GM12878 (cell line): Measurements from ENCODE around the gene GLT1D1. TPM values are rescaled to one million over a fixed set of nuclear protein-coding genes. Genes with fewer than 3 reads are reported as not detected.
A peak's percentile ranks its signal among the peaks of the same experiment; 100 is the strongest.
"Not testable (repeated sequence)": the region's sequence is repeated elsewhere in the genome, so short reads cannot be mapped to it uniquely, and the experiment has no call there.

ENCODE experiments used
- ATAC-seq: fragments of 200-7000 bp; cut with Tn5 transposase; 3 replicates; pipeline ENCODE4 v1.9.1; 2020; ENCODE audit warnings: mild to moderate bottlenecking, moderate library complexity
- BruUV-seq: library from RNA; stranded (reverse); fragments of 400-500 nt; replicated peaks from 2 replicates; lab custom pipeline; 2021; lab: Mats Ljungman, UMichigan
- CTCF ChIA-PET: fragments of 300-600 bp; sonication (Branson Sonifier 250); formaldehyde crosslinking; extraction: SDS; loops from one replicate; lab custom pipeline; 2021; ENCODE audit warnings: inconsistent platforms; lab: Yijun Ruan, JAX
- POLR2A ChIA-PET: fragments of 350-600 bp; formaldehyde crosslinking; extraction: SDS; loops from one replicate; lab custom pipeline; 2021; ENCODE audit warnings: inconsistent platforms; lab: Charles Lee
- RAD21 ChIA-PET: fragments of 300-600 bp; sonication (Branson Sonifier 250); formaldehyde crosslinking; loops from one replicate; lab custom pipeline; 2023; ENCODE audit warnings: antibody characterized with exemption; ENCODE audit not compliant: unreplicated experiment; lab: Charles Lee
- SMC1A ChIA-PET: fragments of 300-600 bp; sonication (Branson Sonifier 250); formaldehyde crosslinking; loops from one replicate; lab custom pipeline; 2023; ENCODE audit not compliant: unreplicated experiment, uncharacterized antibody; lab: Charles Lee
- DNase-seq: peaks from one replicate; pipeline ENCODE4 v3.0.0-alpha.2; 2011; ENCODE audit warnings: low read depth, low spot score
- FAIRE-seq: peaks from 3 replicates; lab custom pipeline; 2011; peaks lifted over from hg19 to GRCh38; lab: Jason Lieb, UNC
- H2AFZ ChIP-seq: 2 replicates; pipeline ENCODE4 v1.6.0; 2011; ENCODE audit warnings: low read depth, low read length, control low read depth; ENCODE audit not compliant: control insufficient read depth
- H3K27ac ChIP-seq: 2 replicates; pipeline ENCODE4 v1.5.1; 2011; ENCODE audit warnings: control low read depth; ENCODE audit not compliant: control insufficient read depth, insufficient read depth
- H3K27me3 ChIP-seq, 2 experiments: replicated peaks in 1 of 2; 2 replicates each; pipeline versions ENCODE4 v1.6.0 to v1.6.1; 2011; ENCODE audit warnings: low read length in 1 of 2; ENCODE audit not compliant: control insufficient read depth in 2 of 2, insufficient read depth in 2 of 2
- H3K36me3 ChIP-seq, 2 experiments: 2 replicates each; pipeline ENCODE4 v1.5.1; 2011; ENCODE audit warnings: low read length in 1 of 2; ENCODE audit not compliant: control insufficient read depth in 2 of 2, insufficient read depth in 2 of 2
- H3K4me1 ChIP-seq: 2 replicates; pipeline ENCODE4 v1.6.1; 2011; ENCODE audit warnings: mild to moderate bottlenecking, low read length, moderate library complexity, mixed read lengths; ENCODE audit not compliant: control insufficient read depth, insufficient read depth
- H3K4me2 ChIP-seq: 2 replicates; pipeline ENCODE4 v1.6.0; 2011; ENCODE audit warnings: control low read depth; ENCODE audit not compliant: control insufficient read depth, insufficient read depth
- H3K4me3 ChIP-seq: fragments of 200-600 bp; sonication (generic); 2 replicates; pipeline ENCODE4 v1.5.1; 2016
- H3K79me2 ChIP-seq: 2 replicates; pipeline ENCODE4 v1.6.0; 2011; ENCODE audit warnings: low read length; ENCODE audit not compliant: control insufficient read depth, insufficient read depth
- H3K9ac ChIP-seq: 2 replicates; pipeline ENCODE4 v1.8.0; 2011; ENCODE audit warnings: low read length, control low read depth, mixed read lengths; ENCODE audit not compliant: control insufficient read depth, insufficient read depth
- H3K9me3 ChIP-seq: replicated peaks from 3 replicates; pipeline ENCODE4 v1.5.1; 2011; ENCODE audit warnings: mild to moderate bottlenecking, low read length; ENCODE audit not compliant: control insufficient read depth, insufficient read depth
- H4K20me1 ChIP-seq: 2 replicates; pipeline ENCODE4 v1.6.0; 2011; ENCODE audit not compliant: control insufficient read depth, insufficient read depth
- HDAC2 ChIP-seq: fragments of 200-600 bp; sonication (generic); IDR thresholded peaks from 2 replicates; pipeline ENCODE4 v1.6.1; 2017
- MTA2 ChIP-seq: fragments of 450-650 bp; IDR thresholded peaks from 2 replicates; pipeline ENCODE4 v1.6.1; 2016; ENCODE audit warnings: low read depth, mild to moderate bottlenecking, moderate library complexity
- NFIC ChIP-seq: IDR thresholded peaks from 2 replicates; pipeline ENCODE4 v1.6.1; 2012; ENCODE audit warnings: low read depth, mild to moderate bottlenecking, inconsistent platforms, low read length, moderate library complexity
- NR2F1 ChIP-seq: fragments of 450-650 bp; conservative IDR thresholded peaks from 2 replicates; pipeline ENCODE4 v1.6.1; 2017; ENCODE audit warnings: mild to moderate bottlenecking
- RBBP5 ChIP-seq: fragments of 200-600 bp; sonication (generic); conservative IDR thresholded peaks from 2 replicates; pipeline ENCODE4 v1.6.1; 2016
- REST ChIP-seq: IDR thresholded peaks from 2 replicates; pipeline ENCODE4 v1.6.1; 2012; ENCODE audit warnings: mild to moderate bottlenecking, low read depth, low read length
- SRF ChIP-seq, 2 experiments: IDR thresholded peaks; 2 replicates each; pipeline ENCODE4 v1.6.1; 2011; ENCODE audit warnings: low read depth in 2 of 2, low read length in 2 of 2, mild to moderate bottlenecking in 1 of 2, moderate library complexity in 1 of 2
- YY1 ChIP-seq: IDR thresholded peaks from 2 replicates; pipeline ENCODE4 v1.6.1; 2011; ENCODE audit warnings: low read depth, mild to moderate bottlenecking, low read length
- ZSCAN29 ChIP-seq: fragments of 450-650 bp; IDR thresholded peaks from 2 replicates; pipeline ENCODE4 v1.6.1; 2017; ENCODE audit warnings: mild to moderate bottlenecking, moderate library complexity
- ZZZ3 ChIP-seq: IDR thresholded peaks from 2 replicates; pipeline ENCODE4 v1.6.1; 2011; ENCODE audit warnings: low read depth; ENCODE audit not compliant: control insufficient read depth, insufficient read length
- WGBS: methylation state at CpG from one replicate; pipeline ENCODE4 v1.1.6; 2016; ENCODE audit warnings: low lambda C conversion rate; ENCODE audit not compliant: insufficient replicate concordance, insufficient coverage; ENCODE audit errors: missing lambda C conversion rate; 5-methylcytosine and 5-hydroxymethylcytosine counted together
- in situ Hi-C: fragments of 300-500 bp; cut with MboI; formaldehyde crosslinking; loops from 9 replicates; pipeline ENCODE4 v1.14.3; 2018; ENCODE audit warnings: mixed read lengths
- intact Hi-C: fragments of 100-400 bp; cut with micrococcal nuclease; formaldehyde crosslinking; loops from one replicate; pipeline ENCODE4 v1.14.2; 2022; ENCODE audit not compliant: unreplicated experiment
- polyA plus RNA-seq, 11 experiments: library from polyadenylated mRNA; depleted of rRNA in 4 of 11; unstranded in 6 of 11; stranded (reverse) in 5 of 11; fragments of >200 nt; fragmentation: Nextera tagmentation in 4 of 11; fragmentation: Illumina TruSeq in 1 of 11; extraction: Ambion mirVana in 4 of 11; extraction: Trizol in 1 of 11; gene quantifications; 1 replicate in 1 of 11; 2 replicates in 10 of 11; pipeline versions ENCODE4 v1.2.1 to v1.2.3, GENCODE V29; 2011 to 2016; ENCODE audit warnings: inconsistent platforms in 2 of 11, missing spikeins in 2 of 11, low read depth in 1 of 11
- total RNA-seq, 4 experiments: library from RNA; depleted of rRNA in 3 of 4; stranded (reverse); fragments of >200 nt in 3 of 4; fragmentation: Illumina TruSeq in 1 of 4; extraction: Trizol in 1 of 4; gene quantifications; 2 replicates each; pipeline versions ENCODE4 v1.2.1 to v1.2.3, GENCODE V29; 2013 to 2021

GLT1D1 gene
- total and polyA plus RNA-seq, 10 of the 15 experiments (the other 5 are each of a cell fraction or from before 2014, with no cell fraction given): 0.42 to 62.8 (median 3.0) TPM

GRCh38 chr12:128849806-128850205, 3.5 kb upstream of the GLT1D1 start:
- in situ Hi-C loops, H3K27me3 ChIP-seq, FAIRE-seq, DNase-seq, H2AFZ ChIP-seq, H3K4me1 ChIP-seq, H3K9ac ChIP-seq, H3K36me3 ChIP-seq, BruUV-seq, H3K4me2 ChIP-seq, ATAC-seq, H4K20me1 ChIP-seq, CTCF ChIA-PET, H3K9me3 ChIP-seq, H3K27ac ChIP-seq, H3K79me2 ChIP-seq, intact Hi-C loops, H3K4me3 ChIP-seq: not testable (repeated sequence)
- TF ChIP-seq SRF (IDR thresholded peaks at IDR 0.05; ENCODE audit: low read depth in 2 of 2, low read length in 2 of 2) (peak in 1 of 2 experiments; percentile 56; a peak in 1 of 4 replicates), YY1 (peak; percentile 54; the same call in 1 of the 2 replicates)
- RAD21 ChIA-PET: interaction anchor here (1.0 to 1.5 kb wide), 2 partner anchors 20 to 21 kb away, joined by 4 to 5 read pairs; no protein-coding TSS in a partner anchor
- SMC1A ChIA-PET: interaction anchor here (1.7 kb wide), 1 partner anchor 19 kb away, joined by 4 read pairs; no protein-coding TSS in a partner anchor
- POLR2A ChIA-PET: interaction anchor here (1.1 kb wide), 1 partner anchor 26 kb away, joined by 3 read pairs; the partner anchor contains the start of gene SLC15A4
- WGBS: 48% methylated on average over 6 of the region's 6 CpGs

DNA sequence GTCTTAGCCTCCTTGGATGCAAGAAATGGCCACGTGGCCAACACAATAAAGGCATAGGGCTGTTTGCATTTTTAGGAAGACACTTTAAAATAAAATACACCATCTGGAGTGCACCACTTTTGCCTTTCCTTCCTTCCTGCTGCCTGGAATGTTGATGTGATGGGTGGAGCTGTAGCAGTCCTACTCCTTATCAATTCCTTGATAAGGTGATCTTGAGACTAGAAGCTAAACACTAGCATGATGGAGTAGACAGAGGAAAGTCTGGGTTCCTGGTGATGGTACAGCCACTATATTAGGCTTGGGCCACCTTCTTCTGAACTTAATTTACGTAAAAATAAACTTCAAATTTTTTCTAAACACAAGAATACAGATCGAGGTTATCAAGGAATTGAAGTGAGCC, 2.9 kb upstream of the GLT1D1 start:
- no peak overlapping the region for H2AFZ ChIP-seq
- TF ChIP-seq ZZZ3 (no peak), MTA2 (no peak), NR2F1 (no peak), RBBP5 (no peak), REST (no peak), HDAC2 (no peak), ZSCAN29 (no peak), NFIC (no peak)
- in situ Hi-C loops (no loop called here), intact Hi-C loops (no loop called here)
- ChIA-PET CTCF (interaction anchor here (0.6 kb wide), 1 partner anchor 59 kb away, joined by 3 read pairs; no protein-coding TSS in a partner anchor), RAD21 (interaction anchor here (1.0 to 1.5 kb wide), 4 partner anchors 16 to 26 kb away, joined by 3 to 5 read pairs (median 4); partner anchors contain the start of gene SLC15A4), POLR2A (interaction anchor here (0.5 to 1.4 kb wide), 4 partner anchors 16 to 54 kb away, joined by 3 to 4 read pairs (median 3); partner anchors contain the start of gene SLC15A4), SMC1A (interaction anchor here (0.6 to 1.7 kb wide), 5 partner anchors 10 to 116 kb away, joined by 3 to 6 read pairs (median 4); no protein-coding TSS in a partner anchor)
- no peak overlapping the region for H3K27ac ChIP-seq
- no TSS peak for BruUV-seq
- no peaks in the 10 kb centered on the region for H4K20me1 ChIP-seq
- 87% methylated on average over 3 of the region's 3 CpGs for WGBS
- no peak for FAIRE-seq
- no peaks in the 10 kb centered on the region for H3K4me1 ChIP-seq
- no peak overlapping the region for H3K4me2 ChIP-seq
- no peaks in the 10 kb centered on the region for H3K27me3 ChIP-seq
- no peaks in the 10 kb centered on the region for H3K9me3 ChIP-seq
- no peak overlapping the region for H3K9ac ChIP-seq
- DNase-seq: no peak
- H3K4me3 ChIP-seq: no peak overlapping the region
- no peaks in the 10 kb centered on the region for H3K36me3 ChIP-seq
- no peaks in the 10 kb centered on the region; the same call in 1 of the 2 replicates for H3K79me2 ChIP-seq
- ATAC-seq: no peak
